Measurements from ENCODE around the gene COBL.

The COBL gene

DNA sequence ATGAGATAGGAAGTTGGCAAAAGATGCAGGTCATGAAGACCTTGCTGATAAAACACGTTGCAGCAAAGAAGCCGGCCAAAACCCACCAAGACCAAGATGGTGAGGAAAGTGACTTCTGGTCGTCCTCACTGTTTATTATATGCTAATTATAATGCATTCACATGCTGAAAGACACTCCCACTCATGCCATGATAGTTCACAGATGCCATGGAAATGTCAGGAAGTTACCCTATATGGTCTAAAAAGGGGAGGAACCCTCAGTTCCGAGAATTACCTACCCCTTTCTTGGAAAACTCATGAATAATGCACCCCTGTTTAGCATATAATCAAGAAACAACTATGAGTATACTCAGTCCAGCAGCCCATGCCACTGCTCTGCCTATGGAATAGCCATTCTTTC is 331.5 kb downstream of the COBL start:
- in situ Hi-C loops (cut with HindIII; ENCODE audit: low sequenced_read_pairs), result no loop called here

DNA sequence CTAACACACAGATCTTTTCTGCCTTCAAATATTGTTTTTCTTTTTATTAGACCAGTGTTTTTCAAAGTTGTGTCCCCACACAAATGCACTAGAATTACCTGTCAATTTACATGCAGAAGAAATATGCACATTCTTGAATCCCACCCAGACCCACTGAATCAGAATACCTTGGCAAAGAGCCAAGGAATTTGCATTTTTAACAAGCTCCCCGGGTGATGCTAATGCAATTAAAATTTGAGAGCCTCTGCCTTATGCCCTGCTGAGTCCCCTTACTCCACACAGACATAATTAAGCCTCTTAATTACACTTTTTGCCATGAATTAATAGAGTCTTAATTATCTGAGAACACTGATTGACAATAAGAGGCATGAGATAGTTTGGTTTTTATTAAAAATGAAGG is 332.8 kb downstream of the COBL start:
- in situ Hi-C loops (cut with HindIII; ENCODE audit: low sequenced_read_pairs), result no loop called here

DNA sequence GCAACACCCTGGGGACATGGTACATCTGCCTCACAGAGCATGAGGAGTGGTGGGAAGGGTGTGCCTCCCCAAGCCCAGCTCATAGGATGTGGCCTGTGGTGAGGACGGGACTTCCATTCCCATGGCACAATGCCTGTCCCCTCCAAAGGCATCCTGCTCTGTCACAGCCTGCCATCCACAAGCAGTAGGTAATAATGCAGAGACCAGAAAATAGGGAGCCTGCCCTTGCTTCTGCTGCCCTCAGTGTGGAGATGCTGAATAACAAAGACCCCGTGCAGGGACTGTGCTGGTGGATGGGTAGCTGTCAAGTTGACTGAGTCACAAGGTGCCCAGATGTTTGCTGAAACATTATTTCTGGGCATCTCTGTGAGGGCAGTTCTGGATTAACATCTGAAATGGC is 334.0 kb downstream of the COBL start:
- in situ Hi-C loops (cut with HindIII; ENCODE audit: low sequenced_read_pairs), result no loop called here

DNA sequence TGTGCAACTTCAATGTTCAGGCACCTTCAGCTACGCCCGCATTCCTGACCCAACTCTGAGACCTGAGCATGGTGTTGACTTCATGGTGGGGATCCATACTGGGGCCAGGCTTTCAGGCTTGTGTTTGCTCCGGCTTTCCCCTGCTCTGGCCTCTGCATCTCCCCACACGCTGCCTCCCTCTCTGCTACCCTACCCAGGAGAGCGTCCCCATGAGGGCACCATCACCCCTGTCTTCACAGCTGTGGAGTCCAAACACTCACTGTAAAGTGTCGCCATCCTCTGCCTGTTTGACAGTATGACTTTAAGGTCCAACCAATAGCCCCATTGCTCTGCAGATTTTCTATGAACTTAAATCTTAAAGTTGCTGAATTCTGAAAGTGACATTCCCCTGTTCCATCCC is 334.9 kb downstream of the COBL start:
- in situ Hi-C loops (cut with HindIII; ENCODE audit: low sequenced_read_pairs), result no loop called here

DNA sequence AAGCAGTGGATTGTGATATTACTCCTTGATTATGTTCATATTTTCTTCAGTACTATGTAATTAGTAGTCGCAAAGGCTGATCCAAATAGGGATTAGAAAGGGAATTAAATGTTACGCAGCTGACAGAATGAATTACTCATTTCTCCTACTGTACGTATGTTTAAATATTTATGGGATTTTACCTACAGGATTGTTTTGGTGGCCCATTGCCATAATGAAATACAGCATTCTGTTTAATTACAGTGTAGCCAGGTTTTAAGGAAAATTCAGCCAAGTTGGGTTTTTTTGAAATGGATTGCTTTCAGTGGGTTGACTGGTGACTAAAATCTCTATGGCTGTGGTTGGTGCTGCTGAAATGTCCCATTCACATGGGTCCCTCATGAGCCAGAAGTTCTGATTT is 336.2 kb downstream of the COBL start:
- in situ Hi-C loops (cut with HindIII; ENCODE audit: low sequenced_read_pairs), result no loop called here

DNA sequence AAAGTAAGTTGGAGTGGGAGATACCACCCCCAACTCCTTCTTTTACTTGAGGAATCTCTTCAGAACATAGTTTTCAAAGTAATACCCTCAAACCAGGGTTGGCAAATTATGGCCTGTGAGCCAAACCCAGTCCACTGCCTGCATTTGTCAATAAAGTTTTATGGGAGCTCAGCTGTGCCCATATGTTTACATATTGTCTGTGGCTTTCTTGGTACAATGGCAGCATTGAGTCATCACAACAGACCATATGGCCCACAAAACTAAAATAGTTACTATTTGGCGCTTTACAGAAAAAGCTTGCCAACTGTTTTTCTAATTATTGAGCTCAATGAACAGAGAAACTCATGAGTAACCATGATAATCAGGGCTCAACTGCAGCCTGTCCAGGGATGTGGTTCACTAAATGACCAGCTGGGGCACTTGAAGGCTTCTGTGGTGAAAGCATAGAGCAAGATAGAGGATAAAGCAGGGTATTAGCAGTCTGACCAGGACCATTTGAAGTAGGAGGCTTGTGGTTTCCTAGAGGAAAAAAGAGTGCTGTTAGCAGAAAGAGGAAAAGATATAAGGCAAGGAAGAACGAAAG is 337.9 kb downstream of the COBL start:
- in situ Hi-C loops (cut with HindIII; ENCODE audit: low sequenced_read_pairs), result no loop called here

DNA sequence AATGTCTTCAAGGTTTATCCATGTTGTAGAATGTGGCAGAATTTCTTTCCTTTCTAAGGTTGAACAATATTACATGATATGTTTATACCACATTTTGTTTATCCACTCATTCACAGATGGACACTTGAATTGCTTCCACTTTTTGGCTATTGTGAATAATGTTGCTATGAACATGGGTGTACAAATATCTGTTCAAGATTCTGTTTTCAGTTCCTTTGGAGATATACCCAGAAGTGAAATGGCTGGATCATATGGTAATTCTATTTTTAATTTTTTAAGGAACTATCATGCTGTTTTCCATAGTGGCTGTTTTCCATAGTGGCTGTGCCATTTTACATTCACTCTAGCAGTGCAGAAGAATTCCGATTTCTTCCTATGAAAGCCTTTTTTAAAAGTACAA is 339.2 kb downstream of the COBL start:
- in situ Hi-C loops (cut with HindIII; ENCODE audit: low sequenced_read_pairs), result no loop called here

DNA sequence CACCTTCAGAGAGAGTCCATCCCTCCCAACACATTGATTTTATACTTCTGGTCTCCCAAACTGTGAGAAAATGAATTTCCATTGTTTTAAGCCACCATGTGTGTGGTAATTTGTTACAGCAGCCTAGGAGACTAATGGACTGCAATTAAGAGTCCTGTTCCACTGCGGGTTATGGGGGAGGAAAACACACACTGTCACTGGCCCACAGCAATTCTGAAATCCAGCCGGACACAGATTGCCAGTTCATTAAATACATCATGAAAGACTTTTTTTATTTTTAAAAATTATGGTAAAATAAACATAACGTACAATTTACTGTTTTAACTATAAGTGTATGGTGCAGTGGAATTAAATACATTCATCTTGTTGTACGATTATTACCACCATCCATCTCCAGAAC is 340.5 kb downstream of the COBL start:
- in situ Hi-C loops (cut with HindIII; ENCODE audit: low sequenced_read_pairs), result no loop called here

DNA sequence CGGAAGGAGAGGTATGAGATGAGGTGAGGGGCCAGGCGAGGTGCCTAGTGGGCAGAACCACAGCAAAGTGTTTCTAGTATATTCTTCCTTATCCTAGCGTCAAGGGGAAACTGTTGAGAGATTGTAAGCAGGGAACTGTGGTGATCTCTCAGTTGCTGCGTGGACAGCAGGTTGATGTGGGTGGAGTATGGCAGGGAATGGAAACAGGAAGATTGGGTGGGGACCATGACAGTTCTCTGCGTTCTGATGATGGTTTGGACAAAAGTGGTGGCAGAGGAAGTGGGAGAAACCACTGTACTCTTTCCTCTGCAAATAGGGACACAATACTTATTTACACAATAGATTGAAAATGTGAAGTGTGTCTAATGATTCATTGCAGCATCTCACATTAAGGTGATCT is 342.4 kb downstream of the COBL start:
- in situ Hi-C loops (cut with HindIII; ENCODE audit: low sequenced_read_pairs), result no loop called here

DNA sequence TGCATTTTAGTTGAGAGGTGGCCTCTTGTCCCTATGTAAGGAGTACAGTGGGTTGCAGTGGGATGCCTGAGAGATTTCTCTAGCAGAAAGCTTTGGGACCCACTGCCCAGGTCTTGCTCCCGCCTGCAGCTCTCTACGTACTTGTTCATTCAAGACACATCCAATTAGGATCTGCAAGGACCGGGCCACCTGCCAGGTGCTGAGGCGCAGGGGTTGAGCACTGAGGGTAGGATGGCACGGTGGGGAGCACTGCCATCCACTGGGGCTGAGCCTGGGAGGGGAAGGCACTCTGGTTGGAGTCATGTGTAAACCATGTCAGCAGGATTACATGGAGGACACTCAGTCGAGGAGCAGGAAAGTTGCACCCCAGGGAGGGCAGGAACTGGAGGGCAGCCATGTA is 342.8 kb downstream of the COBL start:
- in situ Hi-C loops (cut with HindIII; ENCODE audit: low sequenced_read_pairs), result no loop called here

DNA sequence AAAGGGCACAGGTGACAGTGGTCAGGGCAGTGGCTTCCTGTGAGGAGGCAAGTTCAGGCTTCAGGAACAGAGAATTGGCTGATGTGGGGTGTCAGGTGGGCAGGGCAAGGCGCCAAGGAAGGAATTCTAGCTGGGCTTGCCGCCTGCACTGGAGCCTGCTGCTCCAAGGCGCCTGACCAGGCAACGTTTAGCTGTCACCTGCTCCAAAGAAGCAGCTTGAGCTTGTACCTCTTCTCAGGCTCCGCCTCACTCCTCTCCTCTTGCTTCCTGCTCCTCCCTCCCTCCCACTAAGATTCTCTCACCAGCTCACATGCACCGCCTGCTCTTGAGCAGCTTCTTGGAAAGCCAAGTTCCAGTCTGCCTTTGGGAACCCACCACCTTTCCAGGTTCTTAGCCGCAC is 346.5 kb downstream of the COBL start:
- in situ Hi-C loops (cut with HindIII; ENCODE audit: low sequenced_read_pairs), result no loop called here
